HG03457 (cell line): ENCODE results near the gene LHFPL4.

Experiments
- ATAC-seq: cut with Tn5 transposase; IDR thresholded peaks from one replicate; pipeline ENCODE4 v1.9.1; 2021; ENCODE audit warnings: moderate number of reproducible peaks; ENCODE audit not compliant: unreplicated experiment

The LHFPL4 gene

GRCh38 chr3:9476935-9477334, 76.7 kb downstream of the LHFPL4 start:
- ATAC-seq, result no peak

- ATAC-seq, result no peak
Observed at GRCh38 chr3:9474482-9474881, 79.1 kb downstream of the LHFPL4 start.

GRCh38 chr3:9473496-9474065, 80.0 kb downstream of the LHFPL4 start:
- no peak for ATAC-seq

- ATAC-seq, result no peak
Observed at GRCh38 chr3:9469986-9470385, 83.6 kb downstream of the LHFPL4 start.

- ATAC-seq, result no peak
Observed at GRCh38 chr3:9468460-9468859, 85.2 kb downstream of the LHFPL4 start.

- no peak for ATAC-seq
Observed at GRCh38 chr3:9467451-9467850, 86.2 kb downstream of the LHFPL4 start.

GRCh38 chr3:9455596-9456131, 98.0 kb downstream of the LHFPL4 start:
- ATAC-seq, result no peak

GRCh38 chr3:9452417-9452816, 101.2 kb downstream of the LHFPL4 start:
- no peak for ATAC-seq

- ATAC-seq, result no peak
Observed at GRCh38 chr3:9450991-9451390, 102.6 kb downstream of the LHFPL4 start.

- no peak for ATAC-seq
Observed at GRCh38 chr3:9450126-9450525, 103.5 kb downstream of the LHFPL4 start.

GRCh38 chr3:9448643-9449042, 105.0 kb downstream of the LHFPL4 start:
- ATAC-seq, result no peak
